HepG2 (cell line): ENCODE data around the gene CEBPA. TPM values are rescaled to one million over a fixed set of nuclear protein-coding genes. Genes with fewer than 3 reads are reported as not detected.

Experiments
- BORCS8-MEF2B ChIP-seq: sonication (generic); formaldehyde crosslinking; IDR thresholded peaks from 2 replicates; pipeline ENCODE4 v1.8.0; 2022; ENCODE audit warnings: mild to moderate bottlenecking, missing genetic modification reagents
- FOSL1 ChIP-seq: sonication (generic); formaldehyde crosslinking; IDR thresholded peaks from 2 replicates; pipeline ENCODE4 v1.9.0; 2021; ENCODE audit warnings: missing genetic modification reagents, borderline replicate concordance
- HCFC1 ChIP-seq: fragments of 150-350 bp; IDR thresholded peaks from 2 replicates; pipeline ENCODE4 v1.6.1; 2014; ENCODE audit warnings: low read depth, low read length
- HNRNPL ChIP-seq: fragments of 200-400 bp; formaldehyde crosslinking; IDR thresholded peaks from 2 replicates; pipeline ENCODE4 v1.6.1; 2017; ENCODE audit warnings: mild to moderate bottlenecking, low read depth, low read length
- KDM3A ChIP-seq: IDR thresholded peaks from 2 replicates; pipeline ENCODE4 v1.6.1; 2018; ENCODE audit warnings: low read depth, missing compliant biosample characterization
- NFYB ChIP-seq: sonication (generic); formaldehyde crosslinking; IDR thresholded peaks from 2 replicates; pipeline ENCODE4 v1.4.0; 2020; ENCODE audit warnings: missing genetic modification reagents
- NR2C2 ChIP-seq: sonication (generic); formaldehyde crosslinking; IDR thresholded peaks from 2 replicates; pipeline ENCODE4 v1.4.0; 2020; ENCODE audit warnings: missing genetic modification reagents, mild to moderate bottlenecking, moderate library complexity, borderline replicate concordance
- PHF8 ChIP-seq: sonication (generic); formaldehyde crosslinking; IDR thresholded peaks from 2 replicates; pipeline ENCODE4 v1.5.0; 2020; ENCODE audit warnings: missing genetic modification reagents
- PITX1 ChIP-seq: sonication (generic); formaldehyde crosslinking; IDR thresholded peaks from 2 replicates; pipeline ENCODE4 v1.5.1; 2020; ENCODE audit warnings: mild to moderate bottlenecking, missing genetic modification reagents
- RBFOX2 ChIP-seq: fragments of 200-400 bp; formaldehyde crosslinking; IDR thresholded peaks from 2 replicates; pipeline ENCODE4 v1.6.1; 2017; ENCODE audit warnings: low read depth, mild to moderate bottlenecking, low read length
- SMARCE1 ChIP-seq: fragments of 450-650 bp; IDR thresholded peaks from 2 replicates; pipeline ENCODE4 v1.6.1; 2017; ENCODE audit warnings: borderline replicate concordance
- ZMYM2 ChIP-seq: sonication (generic); formaldehyde crosslinking; IDR thresholded peaks from 2 replicates; pipeline ENCODE4 v1.8.0; 2022; ENCODE audit warnings: mild to moderate bottlenecking, missing genetic modification reagents
- ZMYM3 ChIP-seq: sonication (generic); formaldehyde crosslinking; IDR thresholded peaks from 2 replicates; pipeline ENCODE4 v1.5.1; 2020; ENCODE audit warnings: mild to moderate bottlenecking, missing genetic modification reagents
- ZNF263 ChIP-seq: sonication (generic); formaldehyde crosslinking; IDR thresholded peaks from 2 replicates; pipeline ENCODE4 v1.4.0; 2020; ENCODE audit warnings: missing genetic modification reagents
- ZNF451 ChIP-seq: sonication (generic); formaldehyde crosslinking; IDR thresholded peaks from 2 replicates; pipeline ENCODE4 v1.5.0; 2020; ENCODE audit warnings: mild to moderate bottlenecking, missing genetic modification reagents
- ZNF484 ChIP-seq: sonication (generic); formaldehyde crosslinking; IDR thresholded peaks from 2 replicates; pipeline ENCODE4 v1.5.1; 2020; ENCODE audit warnings: mild to moderate bottlenecking, low read depth, missing genetic modification reagents, borderline replicate concordance
- ZNF652 ChIP-seq: IDR thresholded peaks from 2 replicates; pipeline ENCODE4 v1.6.1; 2016; ENCODE audit warnings: low read depth, borderline replicate concordance
- ZNF660 ChIP-seq: sonication (generic); formaldehyde crosslinking; IDR thresholded peaks from 2 replicates; pipeline ENCODE4 v1.5.1; 2020; ENCODE audit warnings: mild to moderate bottlenecking, low read depth, missing genetic modification reagents, borderline replicate concordance
- ZNF768 ChIP-seq: sonication (generic); formaldehyde crosslinking; IDR thresholded peaks from 2 replicates; pipeline ENCODE4 v1.4.0; 2020; ENCODE audit warnings: missing genetic modification reagents
- ZZZ3 ChIP-seq: sonication (generic); formaldehyde crosslinking; IDR thresholded peaks from 2 replicates; pipeline ENCODE4 v1.4.0; 2020; ENCODE audit warnings: missing genetic modification reagents, mild to moderate bottlenecking, borderline replicate concordance
- polyA plus RNA-seq, 8 experiments: library from polyadenylated mRNA; depleted of rRNA in 3 of 8; stranded (reverse) in 7 of 8; unstranded in 1 of 8; fragments of >200 nt; fragmentation: Illumina TruSeq in 4 of 8; extraction: Trizol in 4 of 8; gene quantifications; 2 replicates each; pipeline versions ENCODE4 v1.2.1 to v1.2.3, GENCODE V29; 2011 to 2016; ENCODE audit warnings: low read depth in 4 of 8, missing spikeins in 1 of 8, mixed read lengths in 1 of 8; ENCODE audit not compliant: insufficient read depth in 1 of 8
- total RNA-seq, 5 experiments: library from RNA; depleted of rRNA; stranded (reverse); fragments of >200 nt; fragmentation: Illumina TruSeq; extraction: Trizol; gene quantifications; 2 replicates each; pipeline ENCODE4 v1.2.3, GENCODE V29; 2016; ENCODE audit warnings: low read depth in 1 of 5
- TF ChIP-seq, protein P1 (sequence below): sonication (generic); formaldehyde crosslinking; IDR thresholded peaks from 2 replicates; pipeline ENCODE4 v1.5.0; 2020; ENCODE audit warnings: missing genetic modification reagents
- TF ChIP-seq, protein P2 (sequence below): sonication (generic); formaldehyde crosslinking; IDR thresholded peaks from 2 replicates; pipeline ENCODE4 v1.4.0; 2020; ENCODE audit warnings: mild to moderate bottlenecking, missing genetic modification reagents
- TF ChIP-seq, protein P3 (sequence below), 2 experiments: fragments of 450-650 bp in 1 of 2; sonication (generic) in 1 of 2; formaldehyde crosslinking; IDR thresholded peaks; 2 replicates each; pipeline versions ENCODE4 v1.5.0 to v1.8.0; 2020 to 2022; ENCODE audit warnings: mild to moderate bottlenecking in 1 of 2, missing genetic modification reagents in 1 of 2
- TF ChIP-seq, protein P4 (sequence below): IDR thresholded peaks from 2 replicates; pipeline ENCODE4 v1.6.1; 2016; ENCODE audit warnings: missing compliant biosample characterization, missing genetic modification reagents, borderline replicate concordance
- TF ChIP-seq, protein P5 (sequence below): sonication (generic); formaldehyde crosslinking; IDR thresholded peaks from 2 replicates; pipeline ENCODE4 v1.8.0; 2022; ENCODE audit warnings: missing genetic modification reagents, low read depth, mild to moderate bottlenecking, borderline replicate concordance

The CEBPA gene
- total and polyA plus RNA-seq, 2 of the 13 experiments (the other 11 are each of a cell fraction or from before 2014, with no cell fraction given), result 24.8 to 103 TPM

DNA sequence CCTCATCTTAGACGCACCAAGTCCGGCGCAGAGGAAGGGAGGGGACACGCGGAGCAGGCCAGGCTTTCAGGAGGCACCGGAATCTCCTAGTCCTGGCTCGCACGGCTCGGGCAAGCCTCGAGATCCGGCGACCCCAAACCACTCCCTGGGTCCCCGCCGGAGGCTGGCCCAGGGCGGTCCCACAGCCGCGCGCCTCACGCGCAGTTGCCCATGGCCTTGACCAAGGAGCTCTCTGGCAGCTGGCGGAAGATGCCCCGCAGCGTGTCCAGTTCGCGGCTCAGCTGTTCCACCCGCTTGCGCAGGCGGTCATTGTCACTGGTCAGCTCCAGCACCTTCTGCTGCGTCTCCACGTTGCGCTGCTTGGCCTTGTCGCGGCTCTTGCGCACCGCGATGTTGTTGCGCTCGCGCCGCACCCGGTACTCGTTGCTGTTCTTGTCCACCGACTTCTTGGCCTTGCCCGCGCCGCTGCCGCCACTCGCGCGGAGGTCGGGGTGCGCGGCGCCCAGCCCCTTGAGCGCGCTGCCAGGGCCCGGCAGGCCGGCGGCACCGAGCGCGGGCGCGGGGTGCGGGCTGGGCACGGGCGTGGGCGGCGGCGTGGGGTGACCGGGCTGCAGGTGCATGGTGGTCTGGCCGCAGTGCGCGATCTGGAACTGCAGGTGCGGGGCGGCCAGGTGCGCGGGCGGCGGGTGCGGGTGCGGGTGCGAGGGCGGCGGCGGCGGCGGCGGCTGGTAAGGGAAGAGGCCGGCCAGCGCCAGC lies 1.0 kb downstream of the CEBPA start (continued):
- TF ChIP-seq ZNF660 (CRISPR knock-in tag), result no peak
- no peak for TF ChIP-seq FOSL1
- TF ChIP-seq HCFC1, result no peak
- 0 out of 2 replicates have a peak, but pooled peaks have one; percentile 21 for TF ChIP-seq NR2C2 (CRISPR knock-in tag)
- TF ChIP-seq, protein P1, sequence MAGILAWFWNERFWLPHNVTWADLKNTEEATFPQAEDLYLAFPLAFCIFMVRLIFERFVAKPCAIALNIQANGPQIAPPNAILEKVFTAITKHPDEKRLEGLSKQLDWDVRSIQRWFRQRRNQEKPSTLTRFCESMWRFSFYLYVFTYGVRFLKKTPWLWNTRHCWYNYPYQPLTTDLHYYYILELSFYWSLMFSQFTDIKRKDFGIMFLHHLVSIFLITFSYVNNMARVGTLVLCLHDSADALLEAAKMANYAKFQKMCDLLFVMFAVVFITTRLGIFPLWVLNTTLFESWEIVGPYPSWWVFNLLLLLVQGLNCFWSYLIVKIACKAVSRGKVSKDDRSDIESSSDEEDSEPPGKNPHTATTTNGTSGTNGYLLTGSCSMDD (CRISPR knock-in tag), result no peak
- TF ChIP-seq KDM3A (CRISPR knock-in tag), result no peak
- no peak for TF ChIP-seq ZZZ3 (CRISPR knock-in tag)
- TF ChIP-seq, protein P2, sequence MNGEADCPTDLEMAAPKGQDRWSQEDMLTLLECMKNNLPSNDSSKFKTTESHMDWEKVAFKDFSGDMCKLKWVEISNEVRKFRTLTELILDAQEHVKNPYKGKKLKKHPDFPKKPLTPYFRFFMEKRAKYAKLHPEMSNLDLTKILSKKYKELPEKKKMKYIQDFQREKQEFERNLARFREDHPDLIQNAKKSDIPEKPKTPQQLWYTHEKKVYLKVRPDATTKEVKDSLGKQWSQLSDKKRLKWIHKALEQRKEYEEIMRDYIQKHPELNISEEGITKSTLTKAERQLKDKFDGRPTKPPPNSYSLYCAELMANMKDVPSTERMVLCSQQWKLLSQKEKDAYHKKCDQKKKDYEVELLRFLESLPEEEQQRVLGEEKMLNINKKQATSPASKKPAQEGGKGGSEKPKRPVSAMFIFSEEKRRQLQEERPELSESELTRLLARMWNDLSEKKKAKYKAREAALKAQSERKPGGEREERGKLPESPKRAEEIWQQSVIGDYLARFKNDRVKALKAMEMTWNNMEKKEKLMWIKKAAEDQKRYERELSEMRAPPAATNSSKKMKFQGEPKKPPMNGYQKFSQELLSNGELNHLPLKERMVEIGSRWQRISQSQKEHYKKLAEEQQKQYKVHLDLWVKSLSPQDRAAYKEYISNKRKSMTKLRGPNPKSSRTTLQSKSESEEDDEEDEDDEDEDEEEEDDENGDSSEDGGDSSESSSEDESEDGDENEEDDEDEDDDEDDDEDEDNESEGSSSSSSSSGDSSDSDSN (CRISPR knock-in tag), result peak; percentile 79
- TF ChIP-seq, protein P3, sequence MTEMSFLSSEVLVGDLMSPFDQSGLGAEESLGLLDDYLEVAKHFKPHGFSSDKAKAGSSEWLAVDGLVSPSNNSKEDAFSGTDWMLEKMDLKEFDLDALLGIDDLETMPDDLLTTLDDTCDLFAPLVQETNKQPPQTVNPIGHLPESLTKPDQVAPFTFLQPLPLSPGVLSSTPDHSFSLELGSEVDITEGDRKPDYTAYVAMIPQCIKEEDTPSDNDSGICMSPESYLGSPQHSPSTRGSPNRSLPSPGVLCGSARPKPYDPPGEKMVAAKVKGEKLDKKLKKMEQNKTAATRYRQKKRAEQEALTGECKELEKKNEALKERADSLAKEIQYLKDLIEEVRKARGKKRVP (CRISPR knock-in tag; IDR thresholded peaks at IDR 0.05), result no peak
- TF ChIP-seq ZMYM2 (CRISPR knock-in tag), result 0 out of 2 replicates have a peak, but pooled peaks have one; percentile 15
- TF ChIP-seq ZNF484 (CRISPR knock-in tag), result no peak
- TF ChIP-seq BORCS8-MEF2B (CRISPR knock-in tag), result no peak; the same call in 1 of the 2 replicates
- no peak for TF ChIP-seq ZNF652 (CRISPR knock-in tag)
- TF ChIP-seq ZNF451 (CRISPR knock-in tag), result peak; percentile 56; the same call in 1 of the 2 replicates
- TF ChIP-seq PITX1 (CRISPR knock-in tag), result no peak
- TF ChIP-seq ZNF263 (CRISPR knock-in tag), result no peak
- 0 out of 2 replicates have a peak, but pooled peaks have one; percentile 60 for TF ChIP-seq HNRNPL
- peak; percentile 51; the same call in 1 of the 2 replicates for TF ChIP-seq PHF8 (CRISPR knock-in tag)
- peak; percentile 84 for TF ChIP-seq RBFOX2
- no peak for TF ChIP-seq SMARCE1
- TF ChIP-seq NFYB (CRISPR knock-in tag), result no peak
- TF ChIP-seq, protein P4, sequence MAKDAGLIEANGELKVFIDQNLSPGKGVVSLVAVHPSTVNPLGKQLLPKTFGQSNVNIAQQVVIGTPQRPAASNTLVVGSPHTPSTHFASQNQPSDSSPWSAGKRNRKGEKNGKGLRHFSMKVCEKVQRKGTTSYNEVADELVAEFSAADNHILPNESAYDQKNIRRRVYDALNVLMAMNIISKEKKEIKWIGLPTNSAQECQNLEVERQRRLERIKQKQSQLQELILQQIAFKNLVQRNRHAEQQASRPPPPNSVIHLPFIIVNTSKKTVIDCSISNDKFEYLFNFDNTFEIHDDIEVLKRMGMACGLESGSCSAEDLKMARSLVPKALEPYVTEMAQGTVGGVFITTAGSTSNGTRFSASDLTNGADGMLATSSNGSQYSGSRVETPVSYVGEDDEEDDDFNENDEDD, result no peak
- TF ChIP-seq ZMYM3, result no peak
- TF ChIP-seq ZNF768 (CRISPR knock-in tag), result 0 out of 2 replicates have a peak, but pooled peaks have one; percentile 44
- TF ChIP-seq, protein P5, sequence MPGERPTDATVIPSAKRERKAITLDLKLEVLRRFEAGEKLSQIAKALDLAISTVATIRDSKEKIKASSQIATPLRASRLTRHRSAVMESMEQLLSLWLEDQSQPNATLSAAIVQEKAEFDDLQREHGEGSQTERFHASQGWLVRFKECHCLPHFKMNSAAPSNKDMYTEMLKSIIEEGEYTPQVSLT, result no peak
